NCI-H1436 (cell line): ENCODE results near the gene CX3CR1.

Experiments used
- DNase-seq: peaks from one replicate; lab custom pipeline; 2025; lab: John Stamatoyannopoulos, UW

CX3CR1 gene

DNA sequence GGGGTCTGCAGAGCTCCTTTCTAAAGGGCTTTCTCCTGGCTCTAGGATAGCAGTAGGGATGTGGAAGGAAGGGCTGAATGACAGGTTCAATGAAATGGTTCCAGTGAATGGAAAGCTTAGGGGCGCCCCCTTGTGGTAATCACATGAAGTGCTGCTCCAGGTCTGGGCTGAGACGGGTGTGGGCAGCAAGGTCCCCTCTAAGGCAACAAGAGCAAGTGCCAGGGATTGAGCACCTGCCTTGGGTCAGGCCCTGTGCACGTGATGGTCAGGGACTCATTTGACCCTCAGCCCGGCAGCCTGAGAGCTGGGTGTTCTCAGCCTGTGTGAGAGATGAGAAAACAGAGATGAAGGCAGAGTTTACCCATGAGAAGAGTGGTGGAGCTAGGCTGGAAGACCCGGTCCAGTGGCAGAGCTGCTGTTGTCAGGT, 12.1 kb upstream of the CX3CR1 start:
- no peak for DNase-seq

DNA sequence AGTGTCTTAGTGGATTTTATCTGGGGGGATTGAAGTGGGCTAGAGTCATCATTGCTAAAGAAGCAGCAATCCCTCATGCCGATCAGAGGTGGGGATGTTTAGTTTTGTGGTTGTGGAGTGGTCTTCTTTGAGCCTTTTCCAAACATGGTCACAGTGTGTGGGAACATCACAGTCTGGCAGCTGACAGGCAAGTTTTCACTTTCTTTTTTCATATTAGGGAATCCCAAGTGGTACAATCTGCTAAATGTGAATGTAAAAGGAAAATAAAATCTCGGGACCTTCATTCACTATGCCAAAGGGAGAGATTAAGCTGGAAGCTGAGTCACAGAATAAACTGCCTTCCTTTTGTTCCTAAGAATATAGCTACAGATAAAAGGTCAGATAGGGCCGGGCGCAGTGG, 10.4 kb upstream of the CX3CR1 start:
- DNase-seq, result no peak

DNA sequence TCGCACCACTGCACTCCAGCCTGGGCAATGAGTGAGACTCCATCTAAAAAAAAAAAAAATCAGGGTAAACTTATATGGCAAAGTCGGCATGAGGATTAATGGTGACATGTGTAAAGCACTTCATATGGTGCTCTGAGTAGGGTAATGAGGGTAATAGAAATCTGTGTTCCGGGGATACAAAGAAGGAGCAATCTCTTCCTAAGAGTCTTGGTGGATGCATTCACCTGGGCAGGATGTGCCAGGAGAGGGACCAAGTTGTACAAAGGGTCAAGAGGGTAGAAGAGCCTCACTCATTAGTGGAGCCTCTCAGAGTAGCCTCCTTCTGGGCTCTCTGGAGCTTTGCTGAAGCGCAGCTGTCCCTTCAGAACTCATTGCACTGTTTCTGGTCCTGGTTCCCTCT, 9.3 kb upstream of the CX3CR1 start:
- no peak for DNase-seq

DNA sequence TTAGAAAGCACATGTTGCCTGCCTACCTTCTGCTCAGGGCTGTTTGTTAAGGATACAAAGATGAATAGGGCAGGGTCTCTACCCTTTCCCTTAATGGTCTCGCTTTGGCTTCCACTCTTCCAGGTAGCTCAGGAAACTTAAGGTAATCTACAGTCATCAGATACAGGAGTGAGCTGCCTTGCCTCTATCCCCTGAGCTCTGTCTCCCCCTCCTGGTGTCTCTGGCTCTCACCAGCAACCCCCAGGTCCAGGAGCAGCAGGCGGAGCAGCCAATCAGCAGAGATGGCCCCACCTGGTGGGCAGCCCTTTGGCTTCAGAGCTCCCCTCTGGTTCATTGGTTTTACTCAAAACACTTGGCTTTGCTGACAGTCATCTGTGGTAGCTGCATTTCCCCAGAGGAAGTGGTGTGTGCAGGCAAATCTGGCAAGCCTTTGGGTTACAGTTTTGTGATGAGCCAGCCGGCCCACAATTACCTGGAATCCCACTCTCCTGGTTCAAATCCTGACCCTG, 8.5 kb upstream of the CX3CR1 start:
- DNase-seq, result peak; percentile 55

DNA sequence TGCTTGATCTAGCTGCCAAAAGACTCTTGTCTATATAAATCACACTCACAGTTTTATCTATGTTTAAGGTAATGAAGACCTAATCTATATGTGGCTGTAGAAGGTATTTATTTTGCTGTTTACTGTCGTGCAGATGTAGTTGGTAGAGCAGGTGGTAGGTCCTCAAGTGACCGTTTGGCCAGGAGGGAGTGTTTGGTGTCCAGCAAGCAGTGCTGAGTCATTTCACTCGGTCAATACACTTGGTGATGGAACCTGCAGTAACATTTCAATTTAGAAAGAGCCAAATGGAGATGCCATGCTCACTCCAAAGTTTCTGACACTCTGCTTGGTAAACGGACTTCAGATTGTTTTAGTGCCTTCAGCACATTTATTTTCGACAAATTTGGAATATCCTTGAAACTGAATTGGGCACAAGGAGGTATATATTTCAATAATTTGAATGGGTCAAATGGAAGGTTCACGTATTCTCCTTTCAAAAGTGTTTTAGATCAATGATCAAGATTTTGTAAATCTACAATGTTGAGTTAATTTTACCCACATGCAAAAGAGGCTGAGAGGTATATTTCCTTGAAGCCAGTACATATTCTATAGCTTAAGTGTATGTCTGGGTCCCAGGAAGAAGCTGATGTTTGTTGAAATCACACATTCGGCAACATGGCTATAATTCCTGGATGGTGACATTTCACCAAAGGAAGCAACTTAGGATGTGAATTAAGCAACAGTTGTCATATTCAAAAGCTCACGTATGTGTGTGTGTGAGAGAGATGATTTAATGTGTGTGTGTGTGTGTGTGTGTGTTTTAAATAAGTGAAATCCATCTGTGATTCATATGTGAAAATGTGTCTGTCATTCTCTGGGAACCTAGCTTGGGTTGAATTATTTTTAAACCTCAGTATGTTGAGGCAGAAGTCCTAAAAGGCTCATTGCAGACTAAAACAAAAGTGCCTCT, 7.7 kb upstream of the CX3CR1 start:
- DNase-seq, result no peak

DNA sequence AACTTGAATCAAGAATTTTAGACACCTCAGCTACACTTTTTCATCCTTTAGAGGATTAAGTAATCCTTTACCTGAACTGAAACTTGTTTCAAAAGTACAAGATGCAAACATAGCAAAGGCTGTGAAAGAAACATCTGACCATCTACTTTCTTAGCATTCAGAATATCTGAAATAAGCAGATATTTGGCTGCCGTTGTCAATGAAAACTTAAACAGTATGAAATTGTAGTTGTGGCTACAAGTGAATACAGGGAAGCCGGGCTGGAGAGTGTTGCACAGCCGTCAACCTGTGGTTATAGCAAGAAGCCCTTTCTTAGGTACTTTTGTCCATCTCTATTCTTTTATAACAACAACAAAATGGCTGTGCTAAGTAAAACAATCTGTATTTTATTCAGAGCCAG, 6.9 kb upstream of the CX3CR1 start:
- no peak for DNase-seq

DNA sequence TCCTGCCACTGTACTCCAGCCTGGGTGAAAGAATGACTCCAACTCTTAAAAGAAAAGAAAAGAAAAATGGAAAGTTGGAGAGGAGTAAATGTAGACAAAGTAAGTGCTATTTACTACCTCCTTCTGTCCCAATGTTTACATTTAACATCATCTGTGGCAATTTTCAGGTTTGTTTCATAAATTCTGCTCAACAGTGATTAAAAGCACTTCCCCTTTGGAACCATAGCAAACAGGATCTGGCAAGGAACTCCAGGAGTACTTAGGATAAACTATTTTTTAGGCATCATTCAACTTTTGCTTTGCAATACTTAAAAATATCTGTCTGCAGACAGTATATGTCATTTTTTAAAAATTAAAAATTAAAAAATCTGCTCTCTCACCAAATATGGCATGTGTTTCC, 5.5 kb upstream of the CX3CR1 start:
- no peak for DNase-seq

DNA sequence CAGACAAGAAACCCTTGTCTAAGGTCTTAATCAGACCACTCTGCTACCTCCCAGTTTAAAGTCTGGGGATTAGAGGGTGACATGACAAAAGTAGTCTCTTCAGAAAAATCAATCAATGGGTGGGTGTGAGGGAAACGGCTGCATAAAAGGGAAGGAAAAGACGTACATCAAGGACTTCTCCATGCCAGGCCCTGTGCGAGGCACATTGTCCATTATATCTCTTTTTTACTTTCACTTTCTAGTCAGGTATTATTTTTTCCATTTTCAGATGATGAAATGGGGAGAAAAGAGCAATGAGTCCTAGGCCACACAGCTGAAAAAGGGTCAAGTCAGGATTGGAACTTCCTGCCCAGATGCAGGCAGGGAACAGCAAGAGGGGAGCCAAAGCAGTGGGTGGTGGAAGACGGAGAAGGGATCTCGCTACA, 4.6 kb upstream of the CX3CR1 start:
- no peak for DNase-seq

DNA sequence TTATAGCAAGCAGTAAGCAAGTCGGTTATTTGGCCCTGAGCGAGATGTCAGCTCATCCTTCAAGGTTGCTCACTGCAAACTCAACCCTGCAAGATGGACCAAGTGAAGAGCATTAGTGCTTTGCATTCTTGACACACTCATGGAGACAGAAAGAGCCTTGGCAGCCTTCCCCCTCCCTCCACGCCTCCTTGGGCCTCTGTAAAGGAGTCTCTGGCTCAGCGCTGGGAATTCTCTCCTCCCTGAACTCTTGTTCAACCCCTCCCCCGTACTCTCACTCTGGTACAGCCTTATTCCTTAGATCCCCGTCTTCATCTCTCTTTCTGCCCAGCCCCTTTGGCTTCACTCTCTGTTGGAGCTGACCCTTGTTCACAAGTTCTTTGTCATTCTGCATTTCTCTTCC, 2.2 kb upstream of the CX3CR1 start:
- DNase-seq, result no peak

DNA sequence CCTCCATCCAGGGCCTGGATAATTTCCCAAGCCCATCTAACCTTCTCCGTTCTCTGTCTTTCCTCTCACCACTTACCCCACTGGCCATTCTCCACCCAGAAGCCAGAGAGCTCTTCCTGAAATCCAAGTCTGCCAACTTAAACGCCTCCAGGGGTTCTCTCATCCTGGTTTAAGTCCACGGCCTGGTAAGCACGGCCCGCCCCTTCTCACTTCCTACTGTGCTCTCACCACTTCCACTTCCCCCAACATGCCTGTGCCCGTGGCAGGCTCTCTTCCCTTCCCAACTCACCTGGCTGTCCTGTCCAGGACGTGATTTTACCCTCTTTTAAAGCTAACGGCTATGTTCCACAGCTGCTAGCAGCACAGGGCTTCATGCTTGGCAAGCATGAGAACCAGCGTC, 1.7 kb upstream of the CX3CR1 start:
- no peak for DNase-seq

DNA sequence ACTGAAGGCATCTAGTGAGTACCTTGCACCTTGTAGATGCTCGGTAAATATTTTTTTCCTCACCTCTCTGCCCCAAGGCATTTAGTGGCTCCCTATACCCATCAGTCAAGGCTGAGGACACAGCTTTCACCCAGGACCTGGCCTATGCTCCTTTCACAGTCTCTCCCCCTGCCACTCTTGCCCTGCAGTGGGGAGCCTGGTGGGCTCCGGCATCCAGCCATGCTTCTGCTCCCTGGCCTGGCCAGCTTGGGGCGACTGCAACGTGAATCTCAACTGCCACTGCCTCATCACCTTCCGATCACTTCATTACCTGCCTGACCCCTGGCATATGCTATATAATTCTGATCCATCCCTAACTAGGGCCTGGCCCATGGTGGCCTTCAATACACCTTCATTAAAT, 735 bp upstream of the CX3CR1 start:
- DNase-seq, result no peak

DNA sequence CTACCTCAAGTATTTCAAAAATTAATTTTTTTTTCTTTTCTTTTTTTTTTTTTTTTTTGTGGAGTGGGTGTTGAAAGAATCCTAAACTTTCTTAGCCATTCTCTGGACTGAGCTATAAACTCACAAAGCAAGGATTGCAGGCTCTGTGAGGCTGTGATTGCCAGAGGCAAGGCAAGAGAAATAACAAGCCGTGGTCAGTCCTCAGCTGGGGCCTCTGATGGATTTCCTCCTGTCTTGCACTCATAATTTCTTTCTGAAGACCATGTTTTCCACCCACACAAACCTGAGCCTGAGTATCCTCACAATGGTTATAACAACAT, 1.3 kb downstream of the CX3CR1 start:
- DNase-seq, result no peak

DNA sequence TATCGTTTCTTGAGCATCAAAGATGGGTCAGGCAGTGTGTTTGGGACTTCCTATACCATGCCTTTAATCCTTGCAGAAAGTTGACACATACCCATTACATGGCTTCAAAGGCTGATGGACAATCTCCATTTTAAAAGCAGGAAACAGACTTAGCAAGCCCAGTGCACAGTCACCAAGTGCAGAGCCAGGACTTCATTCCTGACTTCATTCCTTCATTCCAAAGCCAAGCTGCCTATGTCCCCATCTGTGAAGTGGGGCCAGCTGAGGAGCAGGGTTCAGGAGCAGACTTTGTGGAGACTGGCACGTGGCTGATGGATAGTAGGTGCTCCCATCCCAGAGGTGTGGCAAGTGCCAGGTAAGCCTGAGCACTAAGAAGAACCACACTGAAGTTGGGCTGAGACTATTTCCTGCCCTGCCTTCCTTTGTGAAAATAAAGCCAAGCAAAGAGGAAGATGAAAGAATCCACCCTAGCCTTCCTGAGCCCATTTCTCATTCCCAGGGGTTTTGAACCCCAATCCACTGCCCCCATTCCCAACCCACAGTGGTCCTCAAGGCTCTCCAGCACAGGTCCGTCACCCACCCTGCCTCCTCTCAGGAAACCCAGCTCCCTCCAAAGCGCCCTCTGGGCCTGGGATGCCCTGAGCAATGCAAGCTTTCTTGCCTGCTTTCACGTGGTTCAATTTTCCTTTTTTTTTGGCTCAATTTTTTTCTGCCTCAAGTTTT, 1.8 kb downstream of the CX3CR1 start:
- DNase-seq, result no peak

DNA sequence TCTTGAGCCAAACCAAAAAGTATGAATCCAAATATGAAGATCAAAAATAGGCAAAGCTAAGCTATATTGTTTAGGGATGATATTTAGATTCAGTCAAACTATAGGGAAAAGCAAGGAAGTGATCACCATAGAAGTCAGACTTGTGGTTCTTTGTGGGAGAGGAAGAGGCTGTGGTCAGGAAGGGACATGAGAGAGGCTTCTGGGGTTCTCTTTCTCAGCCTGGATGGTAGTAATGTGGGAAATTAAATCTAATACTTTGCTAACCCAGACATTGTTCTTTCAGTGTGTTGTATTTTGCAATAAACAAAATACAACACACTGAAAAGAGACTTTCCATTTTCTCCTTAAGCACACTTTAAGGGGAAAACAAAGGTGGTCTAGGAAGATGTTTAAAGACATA, 3.1 kb downstream of the CX3CR1 start:
- no peak for DNase-seq

DNA sequence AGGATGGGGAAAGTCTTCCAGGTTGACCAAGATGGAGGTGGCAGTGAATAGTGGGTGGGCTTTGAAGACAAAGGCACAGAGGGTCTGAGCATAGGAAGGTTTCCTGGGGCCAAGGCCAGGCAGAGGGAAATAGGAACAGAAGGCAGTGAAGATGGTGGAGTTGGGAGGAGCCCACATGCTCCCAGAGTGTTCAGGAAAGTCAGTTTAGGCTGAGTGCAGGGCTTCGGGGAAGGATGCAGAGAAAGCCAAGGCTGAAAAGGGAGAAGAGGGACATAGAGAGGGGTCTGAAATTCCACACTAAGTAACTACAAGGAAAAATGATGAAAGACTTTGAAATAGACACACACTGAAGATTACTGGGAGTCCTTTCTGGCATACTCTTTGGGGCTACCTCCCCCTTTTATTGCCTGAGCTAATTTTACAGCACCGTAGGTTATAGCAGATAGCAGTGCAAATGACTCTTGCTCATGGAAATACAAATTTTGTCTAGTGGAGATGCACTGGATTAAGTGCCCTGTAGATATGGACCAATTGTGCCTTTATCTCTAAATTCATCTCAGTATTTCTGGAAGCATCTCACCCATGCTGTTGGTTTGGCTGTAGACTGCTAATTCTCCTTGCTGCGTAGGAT, 3.8 kb downstream of the CX3CR1 start:
- DNase-seq, result no peak

DNA sequence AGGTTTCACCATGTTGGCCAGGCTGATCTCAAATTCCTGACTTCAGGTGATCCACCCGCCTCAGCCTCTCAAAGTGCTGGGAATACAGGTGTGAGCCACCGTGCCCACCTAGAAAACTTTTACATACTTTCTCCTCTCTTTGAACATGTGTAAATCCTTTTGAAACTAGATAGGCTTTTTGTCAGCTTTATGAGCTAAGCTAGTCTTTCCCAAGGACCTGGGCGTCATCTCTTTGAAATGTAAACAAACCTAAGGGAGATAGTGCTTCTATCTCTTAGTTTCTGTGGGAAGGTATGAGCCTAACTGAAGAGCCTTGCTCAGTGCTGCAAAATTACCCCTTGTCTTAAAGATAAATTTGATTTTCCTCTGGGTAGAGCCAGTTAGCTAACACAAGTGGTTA, 4.8 kb downstream of the CX3CR1 start:
- DNase-seq, result no peak

DNA sequence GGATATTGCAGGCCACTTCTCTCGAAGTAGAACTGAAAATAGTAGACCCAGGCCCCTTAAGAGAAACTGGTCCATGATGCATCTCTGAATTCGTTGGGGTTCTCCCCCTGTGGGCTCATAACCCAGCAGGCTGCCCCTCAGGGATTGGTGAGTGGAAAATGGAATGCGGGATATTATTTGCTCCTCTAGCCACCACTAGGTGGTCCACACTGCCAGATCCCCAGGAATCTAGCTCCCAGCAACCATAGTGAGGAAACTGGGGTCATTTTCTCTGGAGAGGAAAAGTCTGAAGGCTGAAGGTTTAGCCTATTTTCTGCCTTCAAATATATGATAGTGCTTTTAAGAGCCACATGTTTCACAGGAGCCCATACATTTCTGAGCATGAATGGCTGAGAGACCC, 6.7 kb downstream of the CX3CR1 start:
- no peak for DNase-seq

DNA sequence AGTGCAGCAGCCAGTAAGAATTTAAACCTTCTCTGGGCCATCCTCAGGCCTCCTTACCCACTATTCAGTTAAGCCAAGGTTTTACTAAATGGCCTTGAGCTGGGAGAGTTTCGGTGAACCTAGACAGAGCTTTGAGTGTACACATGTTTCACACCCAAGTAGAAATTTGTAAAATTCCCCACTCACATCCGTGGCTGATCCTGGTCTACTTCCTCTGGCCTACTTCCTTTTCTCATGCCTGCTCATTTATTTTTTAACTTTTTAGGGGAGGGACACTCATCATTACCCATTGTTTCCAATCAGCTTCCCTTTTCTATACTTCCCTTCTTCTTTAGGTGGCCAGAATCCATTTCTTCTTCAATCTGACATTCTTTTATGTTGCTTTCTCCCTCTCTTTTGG, 7.6 kb downstream of the CX3CR1 start:
- no peak for DNase-seq

DNA sequence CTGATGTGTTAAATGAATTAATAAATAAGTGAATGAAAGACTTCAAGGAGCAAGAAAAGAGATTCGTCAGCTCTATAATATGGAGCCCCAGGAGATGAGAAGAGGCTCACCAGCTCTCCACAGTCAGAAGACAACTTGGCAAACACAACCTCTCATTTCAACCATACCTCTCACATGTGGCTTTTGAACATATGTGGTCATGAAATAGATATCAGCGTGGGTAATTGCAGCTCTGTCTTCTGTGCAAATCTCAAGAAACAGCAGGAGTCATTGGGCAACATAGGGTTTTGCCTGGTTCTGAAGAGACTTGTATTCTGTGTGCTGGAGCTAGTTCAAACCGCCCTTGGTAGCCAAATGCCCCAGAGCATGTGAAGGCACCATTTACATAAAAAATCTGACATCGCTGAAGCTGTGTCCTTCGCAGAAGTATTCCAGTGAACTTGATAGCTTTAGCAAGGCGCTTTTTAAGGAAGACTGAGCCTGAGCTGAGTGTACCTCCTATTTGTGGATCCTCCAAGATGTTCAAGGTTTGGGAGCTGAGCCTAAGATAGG, 8.4 kb downstream of the CX3CR1 start:
- no peak for DNase-seq

DNA sequence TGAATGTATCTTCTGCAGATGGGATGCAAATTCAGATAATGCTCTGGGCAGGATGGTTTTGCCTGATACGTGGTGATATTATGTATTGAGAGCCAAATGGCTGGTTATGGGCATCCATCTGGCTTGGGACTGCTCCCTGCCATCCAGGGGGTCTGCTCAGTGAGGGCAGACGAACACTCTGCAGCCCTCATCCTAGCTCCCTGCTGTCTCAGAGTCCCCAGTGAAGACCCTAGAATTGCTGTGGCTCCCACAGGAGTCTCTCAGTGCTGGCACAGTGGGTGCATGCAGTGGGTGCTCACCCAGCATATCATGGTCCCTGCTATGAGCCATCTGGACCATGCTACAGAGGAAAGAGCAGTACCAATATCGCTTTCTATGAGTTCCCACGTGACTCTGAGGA, 10.3 kb downstream of the CX3CR1 start:
- DNase-seq, result no peak

DNA sequence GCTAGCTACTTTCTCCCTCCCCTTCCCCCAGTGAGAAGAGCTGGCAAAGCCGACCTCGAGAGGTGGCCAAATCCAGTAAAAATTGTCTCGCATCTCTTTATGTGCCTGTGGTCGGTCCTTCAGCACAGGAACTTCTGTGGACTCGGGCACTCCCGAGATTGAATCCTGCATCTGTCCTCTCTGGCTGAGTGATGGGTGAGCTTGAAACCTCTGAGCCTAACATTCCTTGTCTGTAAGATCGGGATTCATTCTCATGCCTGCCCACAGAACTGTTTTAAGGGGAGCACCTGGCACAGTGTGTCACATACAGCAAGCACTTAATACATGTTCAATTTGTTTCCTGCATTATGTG, 11.3 kb downstream of the CX3CR1 start:
- DNase-seq, result no peak

DNA sequence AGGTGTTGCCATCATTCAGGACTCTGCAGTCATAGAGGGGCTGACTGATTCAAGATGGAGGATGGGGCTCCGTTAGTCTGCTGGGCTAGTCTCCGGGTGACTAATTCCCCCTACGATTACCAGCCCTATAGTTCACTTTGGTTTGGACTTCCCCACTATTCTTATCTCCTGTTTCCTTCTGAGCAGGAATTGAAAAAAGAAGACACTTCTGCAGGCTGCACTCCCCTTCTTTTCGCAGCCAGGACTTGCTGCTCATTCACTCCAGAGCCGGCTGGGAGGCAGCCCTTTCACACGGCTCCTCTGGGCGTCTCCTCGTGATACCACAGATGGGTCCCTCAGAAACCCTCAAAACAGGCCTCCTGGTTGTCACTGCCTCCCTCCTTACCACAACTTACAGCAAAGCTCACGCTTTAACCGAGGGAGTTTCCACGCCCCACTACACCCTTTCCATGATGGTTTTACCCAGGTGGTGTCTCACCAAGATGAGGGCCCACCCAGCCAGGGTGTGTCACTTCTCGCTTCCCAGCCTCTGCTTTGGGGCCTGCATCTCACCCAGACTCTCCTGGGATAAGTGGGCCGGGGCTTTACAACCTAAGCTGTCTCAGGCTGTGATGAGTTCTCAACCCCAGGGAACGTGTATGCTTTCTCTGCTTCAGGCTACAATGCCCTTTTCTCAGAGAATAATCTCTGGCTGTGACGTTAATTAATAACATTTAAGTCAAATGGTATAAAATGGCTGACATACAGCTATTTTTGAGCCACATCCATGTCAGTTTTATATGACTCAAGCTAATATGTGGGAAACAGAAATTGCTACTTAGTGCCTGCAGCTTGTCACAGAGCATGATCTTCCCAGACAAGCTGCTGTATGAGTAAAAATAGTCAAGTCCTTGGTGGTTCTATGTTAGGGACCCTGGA, 11.9 kb downstream of the CX3CR1 start:
- no peak for DNase-seq
